Measurements from ENCODE around the gene FNBP1. TPM values are rescaled to one million over a fixed set of nuclear protein-coding genes. Genes with fewer than 3 reads are reported as not detected.

Gene FNBP1
- total RNA-seq (2022; extraction: Qiagen RNA extraction) = 12.4 to 15.4 TPM (median 14.0 TPM) in 5 replicates

GRCh38 chr9:130042885-130043653 is at the start of gene FNBP1:
FNBP1 (minus strand) TSS chr9:130043189; CDS start chr9:130042975, 214 bp downstream.

GRCh38 chr9:130053504-130054324 is 10.7 kb upstream of the FNBP1 start, which contains the start of gene GPR107:
GPR107 (plus strand) TSS chr9:130053906; CDS start chr9:130053933, 27 bp downstream.

Other genes starting within 250 kb of the FNBP1 start
- 21.3 to 26.5 TPM (median 24.1 TPM) in 5 replicates for gene TOR1B, start 240.0 kb downstream of the FNBP1 start, total RNA-seq (2022; extraction: Qiagen RNA extraction)
- 59.5 to 64.3 TPM (median 63.5 TPM) in 5 replicates for gene TOR1A, start 219.1 kb downstream of the FNBP1 start, total RNA-seq (2022; extraction: Qiagen RNA extraction)
- gene C9orf78, start 207.9 kb downstream of the FNBP1 start, total RNA-seq (2022; extraction: Qiagen RNA extraction) = 44.7 to 54.2 TPM (median 48.8 TPM) in 5 replicates
- 3.6 to 6.3 TPM (median 6.1 TPM) in 5 replicates for gene USP20, start 207.7 kb downstream of the FNBP1 start, total RNA-seq (2022; extraction: Qiagen RNA extraction)
- gene GPR107, start 10.7 kb upstream of the FNBP1 start, total RNA-seq (2022; extraction: Qiagen RNA extraction) = 24.2 to 29.6 TPM (median 27.8 TPM) in 5 replicates
- 34.8 to 55.6 TPM (median 54.5 TPM) in 5 replicates for gene NCS1, start 129.2 kb upstream of the FNBP1 start, total RNA-seq (2022; extraction: Qiagen RNA extraction)
- 0.05 to 0.12 TPM (median 0.07 TPM) in 5 replicates for gene HMCN2, start 222.6 kb upstream of the FNBP1 start, total RNA-seq (2022; extraction: Qiagen RNA extraction)